Right lobe of liver (tissue), 4 donors: Measurements from ENCODE around the gene ZFP30.

ENCODE experiments used
- POLR2A ChIP-seq: fragments of 450-650 bp; IDR thresholded peaks from one replicate; pipeline ENCODE4 v1.6.1; 2017; ENCODE audit warnings: antibody characterized with exemption, mild to moderate bottlenecking
- TF ChIP-seq, protein P1 (sequence below), 4 donors: fragments of 200-600 bp in 3 of 4; fragments of 450-650 bp in 1 of 4; IDR thresholded peaks; one replicate each; pipeline versions ENCODE4 v1.5.1 to v1.8.0; 2016 to 2022; ENCODE audit warnings: antibody characterized with exemption in 4 of 4, mild to moderate bottlenecking in 2 of 4
- donor health status: DM: no; HTN: no; CAD: no.
- donor health status: DM: no; HTN: no; CAD: no.
- donor health status: DM: no; HTN: yes; CAD: no.

DNA sequence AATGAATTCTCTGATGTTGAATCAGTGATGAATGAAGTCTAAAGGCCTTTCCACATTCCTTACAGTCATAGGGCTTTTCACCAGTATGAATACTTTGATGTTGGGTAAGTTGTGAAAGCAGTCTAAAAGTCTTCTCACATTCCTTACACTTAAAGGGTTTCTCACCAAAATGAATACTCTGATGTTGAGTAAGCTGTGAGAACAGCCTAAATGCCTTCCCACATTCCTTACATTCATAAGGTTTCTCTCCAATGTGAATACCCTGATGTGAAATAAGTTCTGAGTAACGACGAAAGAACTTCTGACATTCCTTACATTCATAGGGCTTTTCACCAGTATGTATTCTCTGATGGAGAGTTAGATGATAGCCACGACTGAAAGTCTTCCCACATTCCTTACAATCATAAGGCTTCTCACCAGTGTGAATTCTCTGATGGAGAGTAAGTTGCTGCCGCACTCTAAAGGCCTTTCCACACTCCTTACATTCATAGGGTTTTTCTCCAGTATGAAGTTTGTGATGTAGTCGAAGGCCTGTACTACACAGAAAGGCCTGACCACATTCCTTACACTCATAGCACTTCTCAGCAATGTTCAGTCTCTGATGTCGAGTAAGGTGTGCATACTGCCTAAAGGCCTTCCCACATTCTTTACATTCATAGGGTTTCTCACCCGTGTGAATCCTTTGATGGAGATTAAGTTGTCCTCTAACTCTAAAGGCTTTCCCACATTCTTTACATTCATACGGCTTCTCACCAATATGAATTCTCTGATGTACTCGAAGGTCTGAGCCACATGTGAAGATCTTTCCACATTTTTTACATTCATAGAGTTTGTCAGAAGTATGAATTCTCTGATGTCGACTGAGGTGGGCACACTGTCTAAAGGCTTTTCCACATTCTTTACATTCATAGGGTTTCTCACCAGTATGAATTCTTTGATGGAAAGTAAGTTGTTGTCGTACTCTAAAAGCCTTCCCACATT is 19.9 kb downstream of the ZFP30 start:
- TF ChIP-seq, protein P1, sequence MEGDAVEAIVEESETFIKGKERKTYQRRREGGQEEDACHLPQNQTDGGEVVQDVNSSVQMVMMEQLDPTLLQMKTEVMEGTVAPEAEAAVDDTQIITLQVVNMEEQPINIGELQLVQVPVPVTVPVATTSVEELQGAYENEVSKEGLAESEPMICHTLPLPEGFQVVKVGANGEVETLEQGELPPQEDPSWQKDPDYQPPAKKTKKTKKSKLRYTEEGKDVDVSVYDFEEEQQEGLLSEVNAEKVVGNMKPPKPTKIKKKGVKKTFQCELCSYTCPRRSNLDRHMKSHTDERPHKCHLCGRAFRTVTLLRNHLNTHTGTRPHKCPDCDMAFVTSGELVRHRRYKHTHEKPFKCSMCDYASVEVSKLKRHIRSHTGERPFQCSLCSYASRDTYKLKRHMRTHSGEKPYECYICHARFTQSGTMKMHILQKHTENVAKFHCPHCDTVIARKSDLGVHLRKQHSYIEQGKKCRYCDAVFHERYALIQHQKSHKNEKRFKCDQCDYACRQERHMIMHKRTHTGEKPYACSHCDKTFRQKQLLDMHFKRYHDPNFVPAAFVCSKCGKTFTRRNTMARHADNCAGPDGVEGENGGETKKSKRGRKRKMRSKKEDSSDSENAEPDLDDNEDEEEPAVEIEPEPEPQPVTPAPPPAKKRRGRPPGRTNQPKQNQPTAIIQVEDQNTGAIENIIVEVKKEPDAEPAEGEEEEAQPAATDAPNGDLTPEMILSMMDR (IDR thresholded peaks at IDR 0.05), result no peak
- no peak for TF ChIP-seq POLR2A
